ENCODE data around the gene TMEM82.

DNA sequence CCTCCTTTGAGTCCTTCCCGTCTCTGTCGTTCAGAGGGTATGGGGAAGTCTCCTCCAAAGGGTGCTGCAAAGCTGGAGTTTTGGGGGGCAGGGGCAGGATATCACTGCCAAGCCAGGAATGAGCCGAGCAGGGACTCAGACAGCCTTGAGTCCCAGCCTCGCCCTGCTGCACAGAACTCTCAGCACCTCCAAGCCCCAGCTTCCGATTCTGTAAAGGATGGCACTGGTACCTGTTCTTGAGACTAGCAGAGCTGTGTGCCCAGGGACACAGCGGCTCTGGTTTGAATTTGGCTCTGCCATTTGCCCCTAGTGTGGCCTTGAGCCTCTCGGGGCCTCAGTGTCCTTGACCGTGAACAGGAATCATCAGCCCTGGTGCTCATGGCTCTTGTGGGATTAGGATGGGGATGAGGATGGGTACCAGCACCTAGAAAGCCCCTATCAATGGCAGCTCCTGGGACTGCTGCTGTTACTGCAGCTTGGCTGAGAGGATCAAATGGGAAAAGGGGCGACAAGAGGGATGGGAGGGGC lies 14.8 kb downstream of the TMEM82 start:
- TF ChIP-seq, protein P1, sequence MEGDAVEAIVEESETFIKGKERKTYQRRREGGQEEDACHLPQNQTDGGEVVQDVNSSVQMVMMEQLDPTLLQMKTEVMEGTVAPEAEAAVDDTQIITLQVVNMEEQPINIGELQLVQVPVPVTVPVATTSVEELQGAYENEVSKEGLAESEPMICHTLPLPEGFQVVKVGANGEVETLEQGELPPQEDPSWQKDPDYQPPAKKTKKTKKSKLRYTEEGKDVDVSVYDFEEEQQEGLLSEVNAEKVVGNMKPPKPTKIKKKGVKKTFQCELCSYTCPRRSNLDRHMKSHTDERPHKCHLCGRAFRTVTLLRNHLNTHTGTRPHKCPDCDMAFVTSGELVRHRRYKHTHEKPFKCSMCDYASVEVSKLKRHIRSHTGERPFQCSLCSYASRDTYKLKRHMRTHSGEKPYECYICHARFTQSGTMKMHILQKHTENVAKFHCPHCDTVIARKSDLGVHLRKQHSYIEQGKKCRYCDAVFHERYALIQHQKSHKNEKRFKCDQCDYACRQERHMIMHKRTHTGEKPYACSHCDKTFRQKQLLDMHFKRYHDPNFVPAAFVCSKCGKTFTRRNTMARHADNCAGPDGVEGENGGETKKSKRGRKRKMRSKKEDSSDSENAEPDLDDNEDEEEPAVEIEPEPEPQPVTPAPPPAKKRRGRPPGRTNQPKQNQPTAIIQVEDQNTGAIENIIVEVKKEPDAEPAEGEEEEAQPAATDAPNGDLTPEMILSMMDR (IDR thresholded peaks at IDR 0.05): no peak
- TF ChIP-seq POLR2A (IDR thresholded peaks at IDR 0.05): no peak

Data from esophagus squamous epithelium (tissue), 4 donors.